HG03457 (cell line): Measurements from ENCODE around the gene SSH2.

ENCODE experiments used
- ATAC-seq: cut with Tn5 transposase; IDR thresholded peaks from one replicate; pipeline ENCODE4 v1.9.1; 2021; ENCODE audit warnings: moderate number of reproducible peaks; ENCODE audit not compliant: unreplicated experiment

The SSH2 gene

DNA sequence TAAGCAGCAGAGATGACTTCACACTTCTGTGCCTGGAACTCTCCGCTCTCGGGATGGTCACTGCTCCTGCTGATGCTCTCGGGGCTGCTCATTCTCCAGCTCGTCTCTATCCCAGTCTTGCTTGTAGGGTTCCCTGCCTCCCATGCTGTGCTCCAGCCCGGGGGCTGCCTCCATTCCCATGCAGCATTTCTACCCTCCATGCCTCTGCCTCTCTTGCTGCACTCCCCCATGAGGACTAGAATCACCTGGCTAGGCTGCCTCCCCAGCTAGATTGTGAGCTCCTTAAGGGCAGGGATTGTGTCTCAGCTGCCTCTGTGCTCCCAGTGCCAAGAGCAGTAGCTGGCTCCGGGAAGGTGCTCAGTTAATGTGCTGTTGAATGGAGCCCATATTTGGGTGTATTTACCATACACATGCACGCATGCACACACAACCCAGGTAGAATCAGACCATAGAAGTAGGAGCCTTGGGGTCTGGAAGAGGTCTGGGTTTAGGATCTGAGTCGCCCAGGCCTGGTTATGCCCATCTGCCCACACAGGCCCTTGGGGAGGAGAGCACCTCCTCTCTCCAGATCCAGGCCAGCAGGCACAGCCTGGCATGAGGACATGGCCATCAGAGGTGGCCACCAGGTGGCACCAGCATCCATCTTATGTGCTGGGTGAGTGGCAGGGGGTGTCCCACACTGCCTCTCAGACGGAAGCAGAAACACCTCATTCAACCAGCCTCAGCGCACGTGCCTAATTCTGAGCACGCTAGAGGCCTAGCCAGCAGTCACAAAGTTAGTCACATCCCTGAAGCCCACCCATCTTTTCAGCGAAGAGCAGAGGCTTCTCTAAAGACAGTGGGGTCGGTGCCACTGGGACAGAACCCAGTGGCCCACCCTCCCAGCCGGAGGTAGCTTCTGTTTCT is 349.9 kb downstream of the SSH2 start:
- ATAC-seq, result peak; percentile 47

GRCh38 chr17:29578626-29579485 is 351.2 kb downstream of the SSH2 start:
- no peak for ATAC-seq

DNA sequence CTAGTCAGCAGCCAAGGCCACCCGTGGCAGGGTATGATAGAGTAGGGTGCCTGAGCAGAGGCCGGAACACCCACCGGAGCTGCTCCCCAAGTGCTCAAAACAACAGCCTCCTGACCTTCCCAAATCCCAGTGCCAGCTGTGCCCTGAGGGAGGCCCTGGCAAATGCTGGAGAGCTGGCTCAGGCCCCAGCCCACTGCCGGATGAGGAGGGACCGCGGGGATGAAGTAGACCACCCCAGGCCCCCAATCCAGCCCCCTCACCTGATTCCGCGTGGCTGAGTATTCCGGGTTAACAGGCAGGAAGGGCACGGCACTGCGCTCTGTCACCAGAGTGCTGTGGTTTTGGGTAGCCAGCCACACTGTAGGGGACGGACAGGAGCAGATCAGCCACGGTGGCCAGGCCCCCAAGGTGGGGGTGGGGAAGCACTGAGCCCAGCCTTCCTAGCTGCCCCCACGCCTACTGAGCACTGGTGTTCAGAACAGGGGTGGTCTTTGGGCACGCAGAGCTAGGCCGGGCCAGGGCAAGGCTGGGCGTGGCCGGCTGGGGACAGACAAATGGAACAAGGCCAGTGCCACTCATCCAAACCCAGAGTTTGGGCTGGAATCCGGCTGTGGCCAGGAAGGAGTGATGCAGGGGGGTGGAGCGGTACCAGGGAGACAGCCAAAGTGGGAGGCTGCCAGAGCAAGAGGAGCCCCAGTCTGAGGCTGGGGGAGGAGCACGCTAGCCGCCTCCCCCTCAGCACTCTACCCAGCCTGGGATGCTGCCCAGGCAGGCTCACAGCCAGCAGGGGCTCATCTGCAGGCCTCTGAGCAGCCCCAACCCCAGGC is 352.4 kb downstream of the SSH2 start:
- no peak for ATAC-seq

DNA sequence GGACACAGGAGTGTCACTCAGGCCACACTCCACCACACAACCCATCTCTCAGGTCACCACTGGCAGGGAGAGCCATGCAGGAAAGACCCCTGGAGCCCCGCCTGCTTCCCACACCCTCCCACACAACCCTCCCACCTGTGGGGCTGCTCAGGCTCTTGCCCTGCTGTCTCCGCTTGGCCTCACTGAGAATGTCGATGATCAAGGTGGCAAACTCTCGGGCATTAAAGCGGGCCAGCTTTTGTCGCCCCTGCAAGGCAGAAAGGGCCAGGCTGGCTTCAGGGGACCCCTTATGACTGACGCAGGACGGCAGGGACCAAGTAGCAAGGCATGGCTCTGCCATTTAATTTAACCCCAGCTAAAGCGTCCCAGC is 353.0 kb downstream of the SSH2 start:
- no peak for ATAC-seq

DNA sequence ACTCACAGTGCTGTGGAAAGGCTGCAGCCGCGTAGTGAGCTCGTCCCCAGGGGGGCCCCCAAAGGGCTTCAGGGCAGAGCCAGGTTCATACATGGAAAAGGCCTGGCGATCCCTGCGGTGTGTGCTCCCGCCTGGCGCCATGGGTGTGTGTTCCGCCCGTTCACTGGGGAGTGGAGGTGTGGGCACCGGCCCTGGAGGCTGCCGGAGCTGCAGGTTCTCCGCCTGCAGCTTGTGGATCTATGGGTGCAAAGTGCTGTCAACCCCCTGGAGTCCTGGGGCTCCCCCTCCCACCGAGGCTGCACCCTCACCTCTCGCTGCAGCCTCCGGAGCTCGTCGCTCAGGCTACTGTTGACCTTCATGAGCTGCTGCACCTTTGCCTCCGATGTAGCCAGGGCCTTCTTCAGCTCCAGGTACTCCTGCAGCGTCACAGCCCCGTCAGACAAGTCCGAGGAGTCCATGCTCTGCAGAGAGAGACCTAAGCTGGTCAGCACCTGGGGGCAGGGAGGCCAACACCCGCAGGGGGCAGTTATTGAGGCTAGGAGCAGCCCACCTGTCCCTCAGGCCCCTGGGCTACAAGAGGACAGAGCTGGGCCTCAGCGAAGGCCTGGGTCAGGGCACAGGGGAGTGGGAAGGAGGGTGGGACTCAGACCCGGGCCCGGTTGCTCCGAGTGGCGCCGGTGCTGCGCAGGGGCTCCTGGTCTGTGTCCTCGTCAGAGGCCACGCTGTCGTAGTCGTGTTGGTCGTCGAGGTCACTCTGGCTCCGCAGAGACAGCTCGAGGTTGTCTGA is 353.6 kb downstream of the SSH2 start:
- no peak for ATAC-seq
